Activated T-cell treated with anti-CD3 and anti-CD28 coated beads for 48 hours (primary cell): Measurements from ENCODE around the gene GDPD4.

Experiments
- DNase-seq: peaks from one replicate; pipeline ENCODE4 v3.0.0-alpha.2; 2020; ENCODE audit warnings: low read depth

The GDPD4 gene

DNA sequence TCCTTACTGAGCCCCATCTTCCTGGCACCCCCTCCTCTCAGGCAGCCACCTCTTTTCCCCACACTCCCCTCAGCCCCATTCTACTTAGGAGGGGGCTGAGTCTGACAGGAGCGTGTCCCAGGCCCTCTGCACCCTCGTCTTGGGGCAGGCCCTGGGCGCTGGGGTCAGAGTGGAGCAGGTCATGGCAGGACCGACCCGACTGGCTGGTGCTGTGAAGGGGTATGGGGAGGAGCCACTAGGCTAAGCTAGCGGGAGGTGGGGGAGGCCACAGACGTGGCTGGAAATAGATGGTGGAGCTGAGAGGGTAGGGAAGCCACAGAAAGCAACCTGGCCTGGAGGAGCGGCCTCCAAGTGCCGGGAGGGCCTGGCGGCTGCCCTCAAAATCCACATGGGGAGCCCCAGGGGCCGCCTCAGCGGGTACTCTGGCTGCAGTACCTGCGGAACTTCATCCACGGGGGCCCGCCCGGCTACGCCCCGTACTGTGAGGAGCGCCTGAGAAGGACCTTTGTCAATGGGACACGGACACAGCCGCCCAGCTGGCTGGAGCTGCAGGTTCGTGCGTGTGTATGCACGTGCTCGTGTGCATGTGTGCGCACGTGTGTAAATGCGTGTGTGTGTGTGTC lies 111.8 kb downstream of the GDPD4 start:
- DNase-seq, result no peak

DNA sequence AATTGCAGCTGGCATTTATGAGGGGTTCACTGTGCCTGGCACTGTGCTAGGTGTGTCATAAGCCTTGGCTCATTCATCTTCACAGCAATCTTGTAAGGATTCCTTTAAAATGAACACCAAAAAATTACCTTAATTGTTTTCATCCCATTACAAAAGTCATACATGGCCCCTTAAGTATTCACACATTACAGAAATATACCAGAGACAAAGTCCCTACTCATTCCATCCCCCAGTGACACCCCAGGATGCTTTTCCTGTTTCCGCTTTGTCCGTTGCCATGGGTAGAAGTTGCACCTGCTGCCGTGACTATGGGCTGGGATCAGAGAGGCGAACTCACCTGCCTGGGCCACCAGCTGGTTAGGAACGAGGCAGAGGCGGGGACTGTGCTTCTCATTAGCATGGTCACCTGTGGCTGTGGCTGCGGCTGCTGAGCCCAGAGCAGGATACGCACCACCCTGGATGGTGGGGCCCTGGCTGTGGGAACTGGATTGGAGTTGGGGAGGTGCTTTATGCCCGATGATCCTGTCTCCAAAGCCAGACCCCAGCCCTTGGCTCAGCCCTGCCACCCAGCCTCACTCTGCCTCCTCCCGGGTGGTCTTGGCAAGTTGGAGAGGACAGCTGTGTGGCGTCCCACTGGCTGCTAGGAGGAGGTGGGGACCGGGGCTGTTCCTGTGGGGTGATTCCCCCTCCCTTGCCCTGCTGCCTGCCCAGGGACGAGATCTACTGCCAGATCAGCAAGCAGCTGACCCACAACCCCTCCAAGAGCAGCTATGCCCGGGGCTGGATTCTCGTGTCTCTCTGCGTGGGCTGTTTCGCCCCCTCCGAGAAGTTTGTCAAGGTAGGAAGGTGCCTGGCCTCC lies 112.6 kb downstream of the GDPD4 start:
- DNase-seq, result no peak

DNA sequence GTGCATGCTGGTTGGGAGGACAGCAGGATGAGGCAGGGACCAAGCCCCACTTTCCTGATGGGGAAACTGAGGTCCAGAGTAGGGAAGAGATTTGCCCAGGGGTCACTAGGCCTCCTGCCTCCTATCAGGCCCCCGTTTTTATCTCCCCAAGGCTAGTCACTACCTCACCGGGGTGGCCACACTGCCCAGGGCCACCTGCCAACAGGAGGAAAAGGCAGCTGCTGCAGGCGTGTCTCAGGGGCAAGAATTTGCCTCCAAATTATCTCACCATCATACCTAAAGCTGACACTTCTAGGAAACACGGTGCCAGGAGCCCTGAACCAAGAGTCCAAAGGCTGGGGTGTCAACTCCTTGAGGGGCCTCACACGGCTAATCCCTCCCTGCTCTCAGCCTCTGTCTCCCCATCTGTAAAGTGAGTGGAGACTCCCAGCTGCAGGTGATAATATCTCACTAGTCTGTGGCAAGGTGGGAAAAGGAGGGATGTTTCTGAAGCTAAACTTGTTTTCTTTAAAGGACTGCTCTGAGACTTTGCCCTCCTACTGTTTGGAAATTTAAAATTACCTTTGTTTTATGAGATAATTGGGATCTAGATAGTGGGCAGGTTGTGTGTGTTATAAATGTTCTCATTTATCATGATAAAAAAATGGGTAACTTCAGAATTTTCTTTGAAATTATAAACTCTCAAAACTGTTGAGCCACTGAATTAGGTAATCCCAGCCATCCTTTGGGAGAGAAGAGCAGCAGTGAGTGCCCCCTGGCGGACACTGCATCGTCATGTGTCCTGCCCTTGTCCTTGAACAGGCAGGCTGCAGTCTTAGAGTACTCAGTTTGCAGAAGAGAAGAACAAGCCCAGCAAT lies 113.5 kb downstream of the GDPD4 start:
- DNase-seq, result peak; percentile 63

DNA sequence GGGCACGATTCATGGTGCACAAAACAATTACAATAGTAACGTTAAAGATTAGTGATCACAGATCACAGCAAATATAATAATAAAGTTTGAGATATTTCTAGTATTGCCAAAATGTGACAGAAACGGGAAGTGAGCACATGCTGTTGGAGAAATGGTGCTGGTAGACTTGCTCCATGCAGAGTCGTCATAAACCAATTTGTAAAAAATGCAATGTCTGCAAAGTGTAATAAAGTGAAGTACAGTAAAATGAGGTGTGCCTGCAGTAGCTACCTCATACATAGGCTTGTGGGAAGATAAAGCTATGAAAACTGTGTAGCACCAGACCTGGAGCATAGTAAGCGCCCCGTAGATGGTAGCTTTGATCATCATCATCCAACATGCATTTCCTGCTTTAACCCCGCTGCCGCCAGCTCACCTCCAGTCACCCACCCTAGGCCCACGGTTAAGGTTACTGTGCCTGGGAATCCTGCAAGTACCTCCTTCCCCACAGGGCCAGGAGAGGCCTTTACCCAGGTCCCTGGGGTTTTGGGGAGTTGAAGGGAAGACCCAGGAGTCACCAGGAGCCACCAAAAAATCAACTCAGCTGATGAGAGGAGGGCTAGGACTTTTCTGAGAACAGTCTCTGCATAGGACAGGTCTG lies 114.3 kb downstream of the GDPD4 start:
- DNase-seq, result no peak

DNA sequence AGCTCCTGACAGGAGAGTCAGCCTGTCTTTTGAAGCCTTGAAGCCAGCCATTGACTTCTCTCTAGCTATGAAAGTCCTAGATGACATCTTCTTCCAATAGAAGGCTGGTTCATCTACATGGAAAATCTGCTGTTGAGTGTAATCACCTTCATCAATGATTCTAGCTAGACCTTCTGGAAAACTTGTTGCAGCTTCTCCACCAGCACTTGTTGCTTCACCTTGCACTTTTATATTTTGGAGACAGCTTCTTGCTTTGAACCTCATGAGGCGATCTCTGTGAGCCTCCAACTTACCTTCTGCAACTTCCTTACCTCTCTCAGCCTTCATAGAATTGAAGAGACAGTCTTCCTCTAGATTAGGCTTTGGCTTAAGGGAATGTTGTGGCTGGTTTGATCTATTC lies 115.2 kb downstream of the GDPD4 start:
- DNase-seq, result no peak

DNA sequence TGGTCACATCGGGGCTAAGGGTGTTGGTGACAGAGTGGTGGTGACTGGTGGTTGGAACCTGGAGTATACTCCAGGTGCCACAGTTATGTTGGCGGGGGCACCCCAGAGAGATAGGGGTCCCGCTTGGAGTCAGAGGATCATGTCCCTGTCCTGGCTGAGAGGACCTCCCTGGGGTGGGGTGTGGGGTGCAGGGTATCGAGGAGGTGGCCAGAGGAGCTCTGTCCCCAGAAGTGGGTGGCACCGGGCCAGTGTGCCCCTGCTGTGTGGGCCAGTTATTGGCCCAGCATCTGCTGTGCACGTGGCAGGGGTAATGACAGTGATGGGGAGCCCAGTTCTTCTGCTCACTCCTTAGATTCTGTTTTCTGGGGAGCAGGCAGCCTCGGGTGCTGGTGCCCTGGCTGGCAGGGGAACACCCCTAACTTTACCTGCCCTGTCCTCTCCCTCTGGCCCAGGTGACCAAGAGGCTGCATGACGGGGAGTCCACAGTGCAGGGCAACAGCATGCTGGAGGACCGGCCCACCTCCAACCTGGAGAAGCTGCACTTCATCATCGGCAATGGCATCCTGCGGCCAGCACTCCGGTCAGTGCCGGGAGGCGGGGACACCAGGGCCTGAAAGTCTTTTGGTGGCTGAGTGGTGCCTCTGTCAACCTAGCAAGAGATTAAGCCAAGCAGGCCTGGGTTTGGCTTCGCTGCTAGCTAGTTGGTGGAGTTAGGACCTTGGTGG lies 117.2 kb downstream of the GDPD4 start:
- DNase-seq, result no peak

DNA sequence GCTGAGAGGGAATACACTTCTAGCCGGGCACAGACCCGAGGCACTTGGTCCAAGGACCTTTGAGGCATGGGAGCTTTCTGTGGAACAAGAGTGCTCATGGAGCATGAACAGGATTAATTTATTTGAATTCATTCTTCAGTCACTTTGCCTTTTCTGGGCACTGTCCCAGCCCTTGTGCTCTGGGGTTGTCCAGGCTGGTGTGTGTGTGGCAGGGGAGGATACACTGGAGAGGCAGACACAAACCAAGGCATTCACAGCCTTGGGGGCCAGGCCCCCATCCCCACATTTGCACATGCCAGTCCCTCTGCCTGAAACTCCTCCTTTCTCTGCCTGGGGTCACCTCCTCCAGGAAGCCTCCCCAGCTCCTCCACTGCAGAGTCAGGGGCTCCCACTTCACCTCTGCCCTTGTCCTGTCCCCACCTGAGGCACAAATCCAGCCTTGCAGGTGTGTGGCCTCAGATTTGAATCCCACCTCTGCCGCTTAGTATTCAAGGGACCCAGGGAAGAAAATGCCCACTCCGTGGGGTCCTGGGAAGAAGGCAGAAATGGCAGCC lies 118.0 kb downstream of the GDPD4 start:
- no peak for DNase-seq

DNA sequence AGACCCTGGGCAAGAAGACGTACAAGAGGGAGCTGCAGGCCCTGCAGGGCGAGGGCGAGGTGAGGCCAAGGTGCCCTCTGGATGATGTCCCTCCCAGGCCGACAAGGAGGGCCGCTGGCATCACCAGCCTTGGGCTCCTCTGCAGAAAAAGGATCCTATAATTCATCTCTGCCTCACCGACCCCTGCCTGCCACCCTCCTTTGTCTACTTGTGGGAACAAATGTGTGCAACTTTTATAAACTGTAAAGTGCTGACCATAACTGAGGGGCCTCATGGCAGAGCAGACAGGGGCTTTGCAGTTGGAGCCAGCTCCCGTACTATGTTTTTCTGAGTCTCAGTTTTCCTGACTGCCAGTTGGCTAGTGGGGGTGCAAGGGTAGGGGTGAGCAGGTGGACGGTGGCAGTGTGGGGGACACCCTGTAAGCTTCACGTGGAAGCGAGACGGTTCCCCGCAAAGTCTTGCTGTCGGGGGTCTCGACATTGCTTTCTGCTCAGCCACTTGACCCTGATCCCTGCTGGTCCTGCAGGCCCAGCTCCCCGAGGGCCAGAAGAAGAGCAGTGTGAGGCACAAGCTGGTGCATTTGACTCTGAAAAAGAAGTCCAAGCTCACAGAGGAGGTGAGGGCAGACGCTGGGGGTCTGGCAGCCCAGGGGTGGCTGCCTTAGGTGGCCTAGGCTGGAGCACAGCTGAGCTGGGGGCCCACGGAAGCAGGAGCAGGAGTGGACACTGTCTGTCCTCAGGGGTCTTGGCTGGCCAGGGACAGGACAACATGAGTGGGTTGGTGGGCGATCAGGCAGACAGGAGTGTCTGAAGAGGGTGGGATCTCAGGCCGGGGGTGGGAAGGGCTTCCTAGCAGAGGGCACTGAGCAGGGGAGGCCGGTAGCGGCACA lies 118.7 kb downstream of the GDPD4 start:
- no peak for DNase-seq

DNA sequence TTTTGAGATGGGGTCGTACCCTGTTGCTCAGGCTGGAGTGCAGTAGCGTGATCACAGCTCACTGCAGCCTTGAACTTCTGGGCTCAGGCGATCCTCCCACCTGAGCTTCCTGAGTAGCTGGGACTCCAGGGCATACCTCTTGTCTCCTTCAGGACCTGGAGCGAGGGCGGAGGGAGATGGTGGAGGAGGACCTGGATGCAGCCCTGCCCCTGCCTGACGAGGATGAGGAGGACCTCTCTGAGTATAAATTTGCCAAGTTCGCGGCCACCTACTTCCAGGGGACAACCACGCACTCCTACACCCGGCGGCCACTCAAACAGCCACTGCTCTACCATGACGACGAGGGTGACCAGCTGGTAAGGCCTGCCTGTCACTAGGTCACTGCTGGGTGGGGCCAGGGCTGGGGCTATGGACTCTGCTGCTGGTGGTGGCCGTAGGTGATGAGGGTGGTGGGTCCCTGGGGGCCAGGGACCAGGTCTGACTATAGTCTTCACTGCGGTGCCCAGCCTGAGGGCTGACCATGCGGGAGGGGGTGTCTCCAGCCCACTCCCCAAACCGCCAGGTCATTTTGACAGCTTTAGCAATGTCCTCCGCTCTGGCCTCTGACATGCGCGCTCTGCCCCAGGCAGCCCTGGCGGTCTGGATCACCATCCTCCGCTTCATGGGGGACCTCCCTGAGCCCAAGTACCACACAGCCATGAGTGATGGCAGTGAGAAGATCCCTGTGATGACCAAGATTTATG lies 119.5 kb downstream of the GDPD4 start:
- no peak for DNase-seq

DNA sequence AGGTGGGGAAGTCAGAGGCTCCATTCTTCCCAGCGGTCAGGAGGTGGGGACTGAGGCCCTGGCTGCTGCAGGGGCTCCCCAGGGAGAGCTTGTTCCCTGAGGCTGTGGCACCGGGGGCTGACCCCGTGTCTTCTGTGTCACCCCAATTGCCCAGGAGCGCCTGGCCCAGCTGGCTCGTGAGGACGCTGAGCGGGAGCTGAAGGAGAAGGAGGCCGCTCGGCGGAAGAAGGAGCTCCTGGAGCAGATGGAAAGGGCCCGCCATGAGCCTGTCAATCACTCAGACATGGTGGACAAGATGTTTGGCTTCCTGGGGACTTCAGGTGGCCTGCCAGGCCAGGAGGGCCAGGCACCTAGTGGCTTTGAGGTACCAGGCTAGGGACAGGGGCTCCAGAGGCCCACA lies 120.3 kb downstream of the GDPD4 start:
- DNase-seq, result no peak

DNA sequence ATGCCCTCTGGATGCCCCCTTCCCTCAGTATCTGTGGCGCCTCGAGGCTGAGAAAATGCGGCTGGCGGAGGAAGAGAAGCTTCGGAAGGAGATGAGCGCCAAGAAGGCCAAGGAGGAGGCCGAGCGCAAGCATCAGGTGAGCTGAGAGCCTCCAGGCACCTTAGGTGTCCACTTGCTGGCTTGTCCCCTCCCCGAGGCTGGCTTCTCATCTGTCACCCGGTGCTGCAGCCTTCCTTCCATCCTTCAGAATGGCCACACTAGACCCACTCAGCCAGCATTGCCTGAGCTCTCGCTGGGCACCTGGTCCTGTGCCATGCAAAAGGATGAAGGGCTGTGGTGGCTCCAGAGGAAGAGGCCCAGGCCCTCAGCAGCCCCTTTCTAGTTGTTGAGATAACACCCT lies 121.1 kb downstream of the GDPD4 start:
- no peak for DNase-seq

DNA sequence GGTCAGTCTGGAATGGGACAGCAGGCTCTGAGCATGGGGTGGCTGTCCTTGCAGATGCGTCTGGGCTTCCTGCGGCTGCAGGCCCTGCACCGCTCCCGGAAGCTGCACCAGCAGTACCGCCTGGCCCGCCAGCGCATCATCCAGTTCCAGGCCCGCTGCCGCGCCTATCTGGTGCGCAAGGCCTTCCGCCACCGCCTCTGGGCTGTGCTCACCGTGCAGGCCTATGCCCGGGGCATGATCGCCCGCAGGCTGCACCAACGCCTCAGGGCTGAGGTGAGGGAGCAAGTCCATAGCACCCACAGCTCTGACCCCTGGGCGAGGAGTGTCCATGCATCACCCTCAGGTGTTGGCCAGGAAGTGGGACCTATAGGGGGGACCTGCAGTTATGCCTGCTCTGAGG lies 121.8 kb downstream of the GDPD4 start:
- no peak for DNase-seq

DNA sequence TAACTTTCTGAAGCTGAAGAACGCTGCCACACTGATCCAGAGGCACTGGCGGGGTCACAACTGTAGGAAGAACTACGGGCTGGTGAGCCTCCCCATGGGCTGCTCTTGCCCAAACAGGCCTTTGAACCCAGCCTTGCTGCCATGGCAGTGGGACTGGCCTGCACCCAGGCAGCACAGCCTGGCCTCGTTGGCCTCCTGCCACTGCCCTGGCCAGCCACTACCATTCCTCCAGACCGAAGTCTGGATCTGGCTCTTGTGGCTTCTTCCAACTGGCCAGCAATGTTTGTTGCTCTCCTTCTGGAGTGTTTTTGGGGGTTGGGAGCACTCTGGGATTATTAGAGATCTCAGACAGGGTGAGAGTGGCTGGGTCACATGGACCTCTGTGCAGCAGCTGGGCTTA lies 122.4 kb downstream of the GDPD4 start:
- no peak for DNase-seq

DNA sequence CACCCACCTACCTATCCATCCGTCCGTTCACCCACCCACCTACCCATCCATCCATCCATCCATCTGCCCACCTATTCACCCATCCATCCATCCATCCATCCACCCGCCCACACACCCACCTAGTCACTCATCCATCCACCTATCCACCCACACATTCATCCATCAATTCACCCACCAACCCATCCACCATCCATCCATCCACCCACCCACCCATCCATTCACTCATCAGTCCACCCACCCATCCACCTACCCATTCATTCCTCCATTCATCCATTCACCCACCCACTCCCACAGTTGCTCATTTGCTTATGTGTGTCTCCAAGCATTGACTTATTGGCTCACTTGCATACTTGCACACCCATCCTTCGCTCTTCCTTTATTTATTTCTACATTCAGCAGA lies 123.3 kb downstream of the GDPD4 start:
- DNase-seq, result no peak

DNA sequence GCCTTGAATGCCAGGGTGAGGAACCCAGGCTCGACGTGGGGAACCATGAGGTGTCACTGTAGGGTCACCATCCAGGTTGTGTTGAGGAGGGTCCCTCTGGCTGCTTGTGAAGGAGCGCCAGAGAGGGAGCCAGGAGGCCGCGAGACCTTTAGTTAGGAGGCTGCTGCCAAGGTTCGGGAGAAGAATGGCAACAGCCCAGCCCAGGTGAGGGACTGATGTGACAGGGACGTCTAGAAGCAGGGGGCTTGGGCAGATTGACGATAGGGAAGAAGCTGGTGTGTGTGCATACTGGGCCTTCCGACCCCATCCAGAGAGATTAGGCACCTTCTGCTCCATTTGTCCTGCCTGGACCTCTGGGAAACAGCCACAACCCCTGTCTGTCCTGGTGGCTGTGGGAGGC lies 124.5 kb downstream of the GDPD4 start:
- no peak for DNase-seq

DNA sequence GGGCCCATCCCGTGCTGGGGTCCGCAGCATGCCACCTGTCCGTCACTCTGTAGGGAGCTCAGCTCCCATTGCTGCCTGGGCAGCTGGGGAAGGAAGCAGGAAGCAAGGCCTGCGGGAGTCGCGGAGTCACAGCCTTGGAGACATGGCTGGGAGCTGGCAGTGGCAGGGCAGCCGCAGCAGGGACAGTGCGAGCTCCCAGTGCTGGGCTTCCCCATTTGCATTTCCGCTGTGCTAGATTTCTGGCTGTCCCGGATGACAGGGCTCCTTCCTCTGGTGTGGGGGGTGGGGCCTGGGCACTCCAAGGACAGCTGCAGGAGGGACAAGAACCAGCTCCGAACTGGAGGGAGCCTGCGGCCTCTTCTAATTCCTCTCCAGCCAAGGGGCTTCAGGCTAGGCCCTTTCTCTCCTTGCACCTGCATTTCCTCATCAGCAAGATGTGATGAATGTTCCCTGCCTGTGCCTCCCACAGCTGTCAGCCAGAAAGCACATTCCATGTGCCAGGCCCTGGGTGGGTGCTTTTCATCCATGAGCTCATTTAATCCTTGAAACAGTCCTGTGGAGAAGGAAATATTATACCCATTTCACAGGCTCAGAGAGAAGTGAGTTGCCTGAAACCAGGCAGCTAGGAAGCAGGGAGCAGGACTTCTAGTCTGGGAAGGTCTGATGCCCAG lies 125.5 kb downstream of the GDPD4 start:
- no peak for DNase-seq

DNA sequence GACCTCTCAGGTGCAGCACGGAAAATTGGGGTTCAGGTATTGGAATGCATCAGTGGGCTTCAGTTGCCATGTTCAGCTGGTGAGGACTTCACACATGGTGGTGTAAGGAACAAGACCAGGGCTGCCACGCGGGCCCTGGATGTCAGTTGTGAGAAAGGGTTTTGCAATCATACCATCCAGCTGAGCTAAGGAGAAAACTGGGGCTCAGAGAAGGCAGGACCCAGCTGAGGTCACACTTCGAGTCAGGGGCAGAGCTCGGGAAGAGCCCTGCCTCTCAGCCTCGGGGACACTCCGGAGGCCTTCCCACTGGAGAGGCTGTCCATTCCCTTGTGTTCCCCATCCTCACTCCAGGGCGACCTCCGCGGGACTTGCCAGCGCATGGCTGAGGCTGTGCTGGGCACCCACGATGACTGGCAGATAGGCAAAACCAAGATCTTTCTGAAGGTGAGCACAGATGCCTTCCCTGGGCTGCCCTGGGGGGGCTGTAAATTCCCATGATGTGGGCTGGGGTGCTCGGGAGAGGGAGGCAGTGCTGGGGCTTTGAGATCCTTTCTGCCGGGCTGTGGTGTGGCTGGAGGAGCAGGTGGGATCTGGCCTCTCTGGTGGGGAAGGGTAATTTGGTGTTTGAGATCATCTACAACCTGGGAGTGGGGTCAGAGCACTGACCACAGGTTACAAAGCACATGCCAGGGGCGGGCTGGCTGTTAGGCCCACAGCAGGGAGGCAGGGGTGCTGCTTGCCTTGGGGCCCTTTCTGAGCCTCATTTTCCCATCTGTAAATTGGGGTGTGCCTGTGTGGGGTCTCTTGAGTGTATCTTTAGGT lies 126.3 kb downstream of the GDPD4 start:
- no peak for DNase-seq

DNA sequence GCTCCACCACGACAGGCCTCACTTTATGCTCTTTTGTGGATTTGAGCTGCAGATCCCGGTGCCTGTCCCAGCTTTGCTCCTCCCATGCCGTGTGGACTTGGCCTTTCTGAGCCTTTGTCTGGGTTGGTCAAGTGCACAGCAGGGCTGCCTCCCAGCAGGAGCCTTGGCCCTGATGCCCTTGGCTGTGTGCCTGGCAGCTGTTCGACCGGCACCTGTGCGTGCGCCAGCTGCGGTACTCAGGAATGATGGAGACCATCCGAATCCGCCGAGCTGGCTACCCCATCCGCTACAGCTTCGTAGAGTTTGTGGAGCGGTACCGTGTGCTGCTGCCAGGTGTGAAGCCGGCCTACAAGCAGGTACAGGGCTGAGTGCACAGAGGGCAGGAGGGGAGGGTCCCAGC lies 126.9 kb downstream of the GDPD4 start:
- DNase-seq, result no peak
